Measurements from ENCODE around the gene RBM10. TPM values are rescaled to one million over a fixed set of nuclear protein-coding genes. Genes with fewer than 3 reads are reported as not detected.
A peak's percentile ranks its signal among the peaks of the same experiment; 100 is the strongest.
"Not testable (repeated sequence)": the region's sequence is repeated elsewhere in the genome, so short reads cannot be mapped to it uniquely, and the experiment has no call there.

RBM10 gene
- total RNA-seq (10 to 100 TPM; 23.0 to 25.7 TPM), polyA plus RNA-seq (10 to 100 TPM in 1 of 2 donors, 1 to 10 TPM in 1; 8.4 to 46.8 TPM)
- long read RNA-seq, donor 1, partial matches to known transcripts: 28 of 56 reads
- long read RNA-seq, donor 1, other reads (novel, unspliced or antisense): 24 of 56 reads
- long read RNA-seq, donor 2, partial matches to known transcripts: 13 of 25 reads
- long read RNA-seq, donor 2, other reads (novel, unspliced or antisense): 10 of 25 reads

- no peaks in the 10 kb centered on the region for H3K27me3 ChIP-seq (ENCODE audit: control insufficient read depth in 1 of 2, insufficient read depth in 2 of 2, low read length in 1 of 2)
- intact Hi-C loops (cut with DNase I): no loop called here
- no peaks in the 10 kb centered on the region for H3K9me3 ChIP-seq (ENCODE audit: control insufficient read depth, low read length)
- WGBS, 2 donors: 0 to 29% methylated on average over 52 to 54 of the region's 54 CpGs
- DNase-seq: peak; percentile 96
- peak; percentile 98 for ATAC-seq (ENCODE audit: low FRiP score)
- H3K36me3 ChIP-seq (ENCODE audit: control insufficient read depth in 1 of 2, insufficient read depth in 2 of 2, low read length in 1 of 2): peaks cover 0 to 1% of the 10 kb centered on the region in 2 donors
- H3K4me1 ChIP-seq (ENCODE audit: control insufficient read depth in 1 of 2, insufficient read depth in 2 of 2, low read length in 2 of 2): no peaks in the 10 kb centered on the region
- peak within 1 kb of the TSS; percentile 29 to 76 for H3K4me3 ChIP-seq (ENCODE audit: low read length in 2 of 2)
- H3K27ac ChIP-seq (ENCODE audit: low read depth in 1 of 2, low read length in 2 of 2): peak within 1 kb of the TSS in 1 of 2 donors; percentile 90
Observed at GRCh38 chrX:47144626-47145394, at the start of gene RBM10, which contains the start of gene NDUFB11. TSS of gene RBM10 (plus strand) at chrX:47145221. CDS start at chrX:47147482, 2,261 bp downstream. TSS of gene NDUFB11 (minus strand) at chrX:47144702. CDS start at chrX:47144679, 23 bp downstream.

GRCh38 chrX:47097018-47097417 is 48.0 kb upstream of the RBM10 start:
- no peak overlapping the region for H3K4me3 ChIP-seq (ENCODE audit: low read length in 2 of 2)
- no peak overlapping the region for H3K27ac ChIP-seq (ENCODE audit: low read depth in 1 of 2, low read length in 2 of 2)
- ATAC-seq (ENCODE audit: low FRiP score): no peak
- no peaks in the 10 kb centered on the region for H3K36me3 ChIP-seq (ENCODE audit: control insufficient read depth in 1 of 2, insufficient read depth in 2 of 2, low read length in 1 of 2)
- intact Hi-C loops (cut with DNase I): no loop called here
- 70 to 75% methylated on average over 4 of the region's 4 CpGs for whole genome bisulfite sequencing, 2 donors
- no peaks in the 10 kb centered on the region for H3K4me1 ChIP-seq (ENCODE audit: control insufficient read depth in 1 of 2, insufficient read depth in 2 of 2, low read length in 2 of 2)
- no peaks in the 10 kb centered on the region for H3K27me3 ChIP-seq (ENCODE audit: control insufficient read depth in 1 of 2, insufficient read depth in 2 of 2, low read length in 1 of 2)
- no peaks in the 10 kb centered on the region for H3K9me3 ChIP-seq (ENCODE audit: control insufficient read depth, low read length)
- DNase-seq: no peak

- Histone ChIP-seq H3K27me3 (ENCODE audit: control insufficient read depth in 1 of 2, insufficient read depth in 2 of 2, low read length in 1 of 2) (no peaks in the 10 kb centered on the region), H3K9me3 (ENCODE audit: control insufficient read depth, low read length) (no peaks in the 10 kb centered on the region), H3K36me3 (ENCODE audit: control insufficient read depth in 1 of 2, insufficient read depth in 2 of 2, low read length in 1 of 2) (no peaks in the 10 kb centered on the region), H3K4me3 (ENCODE audit: low read length in 2 of 2) (no peak overlapping the region), H3K27ac (ENCODE audit: low read depth in 1 of 2, low read length in 2 of 2) (no peak overlapping the region), H3K4me1 (ENCODE audit: control insufficient read depth in 1 of 2, insufficient read depth in 2 of 2, low read length in 2 of 2) (no peaks in the 10 kb centered on the region)
- intact Hi-C loops (cut with DNase I): no loop called here
- DNase-seq (no peak), ATAC-seq (ENCODE audit: low FRiP score) (no peak)
- WGBS, 2 donors: 85 to 88% methylated on average over 2 of the region's 2 CpGs
Observed at GRCh38 chrX:47098338-47099094, 46.5 kb upstream of the RBM10 start.

- no peaks in the 10 kb centered on the region for H3K36me3 ChIP-seq (ENCODE audit: control insufficient read depth in 1 of 2, insufficient read depth in 2 of 2, low read length in 1 of 2)
- intact Hi-C loops (cut with DNase I): no loop called here
Observed at GRCh38 chrX:47101206-47101605, 43.8 kb upstream of the RBM10 start.

GRCh38 chrX:47110936-47111615 is 33.9 kb upstream of the RBM10 start:
- 96 to 98% methylated on average over 28 to 40 of the region's 40 CpGs for WGBS, 2 donors
- H3K36me3 ChIP-seq (ENCODE audit: control insufficient read depth in 1 of 2, insufficient read depth in 2 of 2, low read length in 1 of 2); H3K9me3 ChIP-seq (ENCODE audit: control insufficient read depth, low read length); H3K27ac ChIP-seq (ENCODE audit: low read depth in 1 of 2, low read length in 2 of 2); DNase-seq; H3K4me1 ChIP-seq (ENCODE audit: control insufficient read depth in 1 of 2, insufficient read depth in 2 of 2, low read length in 2 of 2); H3K4me3 ChIP-seq (ENCODE audit: low read length in 2 of 2); H3K27me3 ChIP-seq (ENCODE audit: control insufficient read depth in 1 of 2, insufficient read depth in 2 of 2, low read length in 1 of 2); intact Hi-C loops (cut with DNase I); ATAC-seq (ENCODE audit: low FRiP score): not testable (repeated sequence)

More at GRCh38 chrX:47101206-47101605, 43.8 kb upstream of the RBM10 start:
- DNase-seq: no peak
- Histone ChIP-seq H3K9me3 (ENCODE audit: control insufficient read depth, low read length) (no peaks in the 10 kb centered on the region), H3K27ac (ENCODE audit: low read depth in 1 of 2, low read length in 2 of 2) (no peak overlapping the region), H3K27me3 (ENCODE audit: control insufficient read depth in 1 of 2, insufficient read depth in 2 of 2, low read length in 1 of 2) (no peaks in the 10 kb centered on the region), H3K4me3 (ENCODE audit: low read length in 2 of 2) (no peak overlapping the region), H3K4me1 (ENCODE audit: control insufficient read depth in 1 of 2, insufficient read depth in 2 of 2, low read length in 2 of 2) (no peaks in the 10 kb centered on the region)
- WGBS, 2 donors: 70 to 83% methylated on average over 4 of the region's 4 CpGs
- no peak for ATAC-seq (ENCODE audit: low FRiP score)

GRCh38 chrX:47112316-47112954 is 32.6 kb upstream of the RBM10 start:
- Histone ChIP-seq H3K36me3 (ENCODE audit: control insufficient read depth in 1 of 2, insufficient read depth in 2 of 2, low read length in 1 of 2) (no peaks in the 10 kb centered on the region), H3K4me3 (ENCODE audit: low read length in 2 of 2) (no peak overlapping the region), H3K4me1 (ENCODE audit: control insufficient read depth in 1 of 2, insufficient read depth in 2 of 2, low read length in 2 of 2) (no peaks in the 10 kb centered on the region), H3K27me3 (ENCODE audit: control insufficient read depth in 1 of 2, insufficient read depth in 2 of 2, low read length in 1 of 2) (no peaks in the 10 kb centered on the region), H3K27ac (ENCODE audit: low read depth in 1 of 2, low read length in 2 of 2) (no peak overlapping the region), H3K9me3 (ENCODE audit: control insufficient read depth, low read length) (no peaks in the 10 kb centered on the region)
- ATAC-seq (ENCODE audit: low FRiP score): peak; percentile 19
- intact Hi-C loops (cut with DNase I): no loop called here
- DNase-seq: no peak
- 28 to 47% methylated on average over 9 of the region's 9 CpGs for WGBS, 2 donors

- H3K9me3 ChIP-seq (ENCODE audit: control insufficient read depth, low read length); DNase-seq; ATAC-seq (ENCODE audit: low FRiP score); H3K27ac ChIP-seq (ENCODE audit: low read depth in 1 of 2, low read length in 2 of 2); intact Hi-C loops (cut with DNase I); H3K4me3 ChIP-seq (ENCODE audit: low read length in 2 of 2); H3K27me3 ChIP-seq (ENCODE audit: control insufficient read depth in 1 of 2, insufficient read depth in 2 of 2, low read length in 1 of 2); H3K4me1 ChIP-seq (ENCODE audit: control insufficient read depth in 1 of 2, insufficient read depth in 2 of 2, low read length in 2 of 2); H3K36me3 ChIP-seq (ENCODE audit: control insufficient read depth in 1 of 2, insufficient read depth in 2 of 2, low read length in 1 of 2): not testable (repeated sequence)
- WGBS, 2 donors: 88 to 92% methylated on average over 7 of the region's 7 CpGs
Observed at GRCh38 chrX:47116551-47117110, 28.4 kb upstream of the RBM10 start.

GRCh38 chrX:47124466-47124865 is 20.6 kb upstream of the RBM10 start:
- H3K9me3 ChIP-seq (ENCODE audit: control insufficient read depth, low read length); ATAC-seq (ENCODE audit: low FRiP score); H3K36me3 ChIP-seq (ENCODE audit: control insufficient read depth in 1 of 2, insufficient read depth in 2 of 2, low read length in 1 of 2); H3K4me3 ChIP-seq (ENCODE audit: low read length in 2 of 2); DNase-seq; H3K4me1 ChIP-seq (ENCODE audit: control insufficient read depth in 1 of 2, insufficient read depth in 2 of 2, low read length in 2 of 2); H3K27me3 ChIP-seq (ENCODE audit: control insufficient read depth in 1 of 2, insufficient read depth in 2 of 2, low read length in 1 of 2); intact Hi-C loops (cut with DNase I); H3K27ac ChIP-seq (ENCODE audit: low read depth in 1 of 2, low read length in 2 of 2): not testable (repeated sequence)
- 70 to 85% methylated on average over 3 of the region's 3 CpGs for WGBS, 2 donors

Data from aorta (tissue), 5 donors.